ENCODE data around the gene NXF1.
A peak's percentile ranks its signal among the peaks of the same experiment; 100 is the strongest.
"Not testable (repeated sequence)": the region's sequence is repeated elsewhere in the genome, so short reads cannot be mapped to it uniquely, and the experiment has no call there.

Gene NXF1

GRCh38 chr11:62831520-62832335, 26.5 kb upstream of the NXF1 start, which contains the start of gene STX5:
Gene STX5 (minus strand): TSS chr11:62832051. CDS start chr11:62831243, 808 bp downstream.
- peak; percentile 99 to 100 for DNase-seq

- DNase-seq, result no peak
These were observed 25.8 kb upstream of the NXF1 start for GRCh38 chr11:62830904-62831519.

DNA sequence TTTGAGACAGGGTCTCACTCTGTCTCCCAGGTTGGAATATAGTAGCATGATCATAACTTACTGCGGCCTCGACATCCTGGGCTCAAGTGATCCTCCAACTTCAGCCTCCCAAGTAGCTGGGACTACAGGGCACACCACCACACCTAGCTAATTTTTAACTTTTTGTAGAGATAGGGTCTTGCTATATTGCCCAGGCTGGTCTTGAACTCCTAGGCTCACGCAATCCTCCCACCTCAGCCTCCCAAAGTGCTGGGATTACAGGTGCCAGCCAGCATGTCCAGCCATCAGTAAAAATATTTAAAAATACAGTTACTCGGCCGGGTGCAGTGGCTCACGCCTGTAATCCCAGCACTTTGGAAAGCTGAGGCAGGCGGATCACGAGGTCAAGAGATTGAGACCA, 22.9 kb upstream of the NXF1 start:
- DNase-seq, result not testable (repeated sequence)

DNA sequence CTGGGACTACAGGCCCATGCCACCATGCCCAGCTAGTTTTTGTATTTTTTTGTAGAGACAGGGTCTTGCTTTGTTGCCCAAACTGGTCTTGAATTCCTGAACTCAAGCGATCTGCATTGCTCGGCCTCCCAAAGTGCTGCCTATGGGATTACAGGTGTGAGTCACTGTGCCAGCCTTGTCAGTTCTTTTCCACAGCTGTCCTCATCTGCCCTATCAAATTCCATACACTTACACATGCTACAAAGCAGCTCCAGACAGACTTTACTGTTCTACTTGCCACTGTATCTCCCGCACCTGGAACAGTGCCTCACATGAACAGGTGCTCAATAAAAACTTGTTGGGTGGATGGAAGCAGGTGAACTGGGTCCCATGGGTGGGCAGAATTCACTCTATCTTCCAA, 18.4 kb upstream of the NXF1 start:
- no peak for DNase-seq

DNA sequence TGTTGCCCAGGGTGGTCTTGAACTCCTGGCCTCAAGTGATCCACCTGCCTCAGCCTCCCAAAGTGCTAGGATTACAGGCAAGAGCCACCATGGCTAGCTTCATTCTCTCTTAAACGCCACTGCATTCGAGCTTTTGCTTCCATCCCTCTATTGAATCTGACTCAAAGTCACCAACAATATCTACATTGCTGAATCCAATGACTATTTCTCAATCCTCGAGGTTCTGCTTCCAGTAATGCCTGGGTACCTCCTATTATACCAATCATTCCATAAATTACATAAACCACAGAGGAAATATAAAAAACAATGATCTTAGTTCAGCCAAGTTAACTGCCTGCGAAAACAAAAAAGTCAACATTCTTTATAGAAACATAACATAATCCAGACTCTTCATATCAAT, 11.9 kb upstream of the NXF1 start:
- DNase-seq, result no peak

DNA sequence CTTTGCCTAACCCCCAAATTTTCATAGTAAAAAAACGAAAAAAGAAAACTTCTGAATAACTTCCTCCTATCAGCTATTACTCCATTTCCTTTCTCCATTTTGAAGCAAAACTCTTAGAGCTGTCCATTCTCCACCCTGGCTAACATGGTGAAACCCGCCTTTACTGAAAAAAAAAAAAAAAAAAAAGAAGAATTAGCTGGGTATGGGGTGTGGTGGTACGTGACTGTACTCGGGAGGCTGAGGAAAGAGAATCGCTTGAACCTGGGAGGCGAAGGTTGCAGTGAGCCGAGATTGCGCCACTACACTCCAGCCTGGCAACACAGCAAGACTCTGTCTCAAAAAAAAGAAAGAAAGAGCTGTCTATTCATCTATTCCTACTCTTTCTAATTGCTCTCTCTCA, 11.3 kb upstream of the NXF1 start:
- no peak for DNase-seq

DNA sequence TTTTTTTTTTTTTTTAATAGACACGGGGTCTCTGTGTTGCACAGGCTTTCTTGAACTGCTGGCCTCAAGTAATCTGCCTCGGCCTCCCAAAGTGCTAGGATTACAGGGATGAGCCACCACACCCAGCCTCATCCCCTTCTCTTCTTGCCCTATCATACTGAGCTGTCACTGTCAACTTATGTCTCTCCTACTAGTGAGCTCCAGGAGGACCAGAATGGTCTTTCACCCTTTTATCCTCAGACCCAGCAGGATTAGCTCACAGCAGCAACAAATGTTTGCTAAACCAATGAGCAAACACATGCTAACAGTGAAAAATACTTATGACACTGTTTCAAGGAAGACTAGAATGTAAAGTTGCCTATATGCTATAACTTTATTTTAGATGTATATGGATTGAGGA, 6.4 kb upstream of the NXF1 start:
- DNase-seq, result no peak

GRCh38 chr11:62810748-62811147, 5.5 kb upstream of the NXF1 start:
- no peak for DNase-seq

DNA sequence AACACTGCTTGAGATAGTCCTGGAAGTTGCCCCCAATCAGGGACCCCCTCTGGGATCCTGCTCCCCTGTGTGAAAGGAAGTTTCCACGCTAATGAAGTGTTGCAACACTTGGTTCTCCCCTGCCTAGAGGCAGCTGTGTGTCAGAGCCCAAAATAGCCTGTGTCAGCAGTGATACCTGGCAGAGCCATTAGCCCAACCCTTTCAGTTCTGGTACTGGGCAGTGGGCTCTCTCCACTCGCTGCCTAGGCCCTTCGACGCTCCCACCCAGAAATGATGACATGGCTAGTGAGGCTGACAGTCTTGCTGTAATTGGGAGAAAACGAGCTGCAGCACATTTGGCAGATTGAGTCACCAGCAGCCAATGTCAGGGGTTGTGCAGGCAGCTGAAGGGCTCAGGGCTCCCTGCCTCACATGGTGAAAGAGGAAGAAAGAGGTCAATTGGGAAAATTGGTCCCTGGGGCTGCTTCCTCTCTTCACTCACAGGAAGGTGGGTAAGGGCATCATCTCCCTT, 1.4 kb upstream of the NXF1 start:
- DNase-seq, result no peak

GRCh38 chr11:62805961-62806441, 761 bp upstream of the NXF1 start:
- peak in 1 of 2 experiments; percentile 55 for DNase-seq

DNA sequence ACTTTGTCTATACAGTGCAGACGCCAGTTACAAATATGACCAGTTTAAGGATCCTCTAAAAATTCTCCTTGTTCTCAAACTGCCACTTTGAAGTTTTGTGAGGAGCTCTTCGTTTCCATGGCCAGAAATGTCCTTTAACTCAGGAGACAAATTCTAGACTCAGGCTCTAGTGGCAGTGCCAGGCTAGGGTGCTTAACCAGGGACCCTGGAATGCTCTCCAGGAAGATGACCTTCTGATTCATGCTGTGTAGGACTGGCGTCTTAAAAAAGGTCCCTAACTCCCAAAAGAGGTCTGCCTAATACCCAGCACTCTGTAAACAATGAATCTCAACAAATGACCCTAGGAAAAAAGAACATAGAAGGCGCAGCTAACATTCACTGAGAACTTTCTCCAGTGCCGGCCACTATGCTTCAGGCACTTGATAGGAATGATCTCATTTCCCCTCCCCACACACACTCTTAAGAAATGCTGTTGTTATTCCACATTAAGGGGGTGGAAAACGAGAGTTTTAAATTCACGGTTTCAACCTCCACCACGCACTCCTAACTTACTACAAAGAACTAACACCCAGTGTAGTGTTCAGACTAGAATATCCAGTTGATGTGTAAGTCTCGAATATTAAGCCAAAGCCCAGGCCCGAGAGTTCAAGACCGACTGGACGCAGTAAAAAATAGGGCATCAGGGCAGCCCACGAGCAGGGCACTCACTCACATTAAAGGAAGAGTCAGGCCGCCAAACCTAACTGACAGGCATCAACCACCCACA, 747 bp downstream of the NXF1 start:
- no peak for DNase-seq

DNA sequence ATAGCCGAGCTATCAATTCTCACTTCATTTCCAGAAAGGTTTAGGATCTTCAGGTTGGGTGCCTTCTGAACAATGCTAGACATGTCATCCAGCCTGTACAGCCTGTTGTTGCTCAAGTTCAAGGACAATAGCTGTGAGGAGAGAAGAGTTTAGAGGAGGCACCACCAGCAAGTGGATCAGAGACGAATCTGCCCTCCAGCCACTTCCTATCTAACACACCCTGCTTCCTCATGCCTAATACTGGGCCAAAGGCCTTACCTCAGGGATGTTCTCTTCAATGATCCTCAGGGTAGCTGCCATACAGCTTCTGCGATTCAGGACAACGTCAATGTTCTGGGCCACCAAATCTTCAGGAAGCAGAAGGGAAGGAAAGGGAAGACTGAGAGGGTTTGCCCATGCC, 4.2 kb downstream of the NXF1 start:
- no peak for DNase-seq

DNA sequence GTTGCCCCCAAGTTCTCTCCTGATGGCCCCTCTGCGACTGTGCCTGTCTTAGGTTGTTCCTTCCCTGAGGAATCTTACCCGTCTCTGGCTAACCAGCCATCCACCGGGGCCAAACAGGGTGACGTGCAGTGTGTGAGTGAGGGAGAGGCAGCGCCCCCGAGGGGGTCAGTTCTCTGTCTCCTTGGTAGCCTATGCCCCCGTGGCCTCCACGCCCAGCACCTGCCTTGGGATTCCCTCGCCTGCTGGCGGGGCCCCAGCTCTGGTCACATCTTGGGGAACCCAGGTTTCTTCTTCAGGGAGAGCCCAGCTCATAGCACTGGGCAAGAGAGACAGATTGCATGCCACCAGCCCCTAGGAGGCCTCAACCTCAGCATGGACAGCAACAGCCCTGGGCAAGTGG, 5.8 kb downstream of the NXF1 start:
- DNase-seq, result no peak

DNA sequence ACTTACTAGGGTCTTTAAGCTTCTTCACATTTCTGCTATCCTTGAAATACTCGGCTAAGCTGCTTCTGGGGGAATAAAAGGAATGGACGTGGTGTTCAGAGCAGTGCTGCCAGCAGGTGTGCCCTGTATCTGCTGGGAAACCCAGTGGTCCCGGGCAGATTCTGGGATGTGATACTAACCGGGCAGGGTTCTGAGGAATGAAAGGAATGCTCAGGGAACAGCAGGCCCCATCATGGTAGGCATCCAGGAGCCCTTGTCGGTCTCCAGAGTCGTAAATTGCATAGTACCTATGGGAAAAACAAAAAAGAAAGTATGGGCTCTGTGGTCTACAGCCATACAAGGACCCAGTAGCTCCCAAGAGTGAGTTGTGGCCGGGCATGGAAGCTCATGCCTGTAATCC, 9.0 kb downstream of the NXF1 start:
- no peak for DNase-seq

- no peak for DNase-seq
These were observed 11.0 kb downstream of the NXF1 start for GRCh38 chr11:62794201-62794775.

DNA sequence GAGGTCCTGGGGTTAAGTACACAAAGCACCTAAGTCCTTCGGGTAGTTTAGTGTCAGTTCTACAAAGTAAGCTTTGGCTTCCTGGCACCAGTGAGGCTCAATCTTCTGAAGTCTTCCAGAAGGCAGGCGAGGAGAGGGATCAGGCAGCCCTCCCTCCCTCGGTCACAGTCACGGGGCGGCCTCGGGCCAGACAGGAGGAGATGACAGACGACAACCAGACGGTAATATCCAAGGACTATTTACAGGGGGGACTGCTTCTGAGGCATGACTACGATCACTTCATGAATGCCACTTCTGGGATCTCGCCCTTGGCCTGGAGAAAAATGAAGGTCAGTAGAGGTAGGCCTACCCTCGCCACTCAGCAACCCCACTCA, 13.1 kb downstream of the NXF1 start:
- DNase-seq, result no peak

DNA sequence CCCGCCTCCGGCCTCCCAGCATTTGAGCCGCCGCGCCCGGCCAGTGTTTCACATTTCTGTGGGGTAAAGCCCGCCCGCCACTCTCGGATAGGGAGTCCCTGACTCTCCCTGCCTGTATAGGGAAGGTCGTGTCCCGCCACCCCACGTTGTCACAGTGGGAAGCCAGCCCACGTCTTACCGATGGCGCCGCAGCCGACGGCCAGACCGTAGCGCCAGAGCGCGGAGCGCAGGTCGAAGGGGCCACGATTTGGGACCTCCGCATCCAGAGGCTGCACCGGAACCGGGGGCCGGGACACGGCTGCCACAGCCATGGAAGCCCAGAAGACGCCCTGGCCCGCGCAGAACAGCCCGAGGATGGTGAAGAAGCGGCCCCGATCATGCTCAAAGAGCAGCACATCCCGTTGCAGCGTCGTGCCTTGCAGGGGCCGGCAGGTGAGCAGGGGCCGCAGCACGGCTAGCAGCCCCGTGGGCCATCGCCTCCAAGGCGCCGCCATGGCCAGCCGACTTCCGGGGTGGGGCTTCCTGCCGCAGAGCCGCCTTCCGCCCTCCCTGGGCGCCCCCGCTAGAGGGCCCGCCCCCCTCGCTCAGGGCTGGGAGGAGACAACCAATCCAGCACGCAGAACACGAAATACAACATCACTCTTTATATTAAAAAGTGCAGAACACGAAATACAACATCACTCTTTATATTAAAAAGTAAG, 13.6 kb downstream of the NXF1 start, which contains the start of gene TMEM223:
Gene TMEM223, minus strand, starts transcription at position 506 of the 701 bp plus-strand sequence. Its CDS starts 12 bp downstream, at position 494.
- DNase-seq, result peak; percentile 54 to 93

DNA sequence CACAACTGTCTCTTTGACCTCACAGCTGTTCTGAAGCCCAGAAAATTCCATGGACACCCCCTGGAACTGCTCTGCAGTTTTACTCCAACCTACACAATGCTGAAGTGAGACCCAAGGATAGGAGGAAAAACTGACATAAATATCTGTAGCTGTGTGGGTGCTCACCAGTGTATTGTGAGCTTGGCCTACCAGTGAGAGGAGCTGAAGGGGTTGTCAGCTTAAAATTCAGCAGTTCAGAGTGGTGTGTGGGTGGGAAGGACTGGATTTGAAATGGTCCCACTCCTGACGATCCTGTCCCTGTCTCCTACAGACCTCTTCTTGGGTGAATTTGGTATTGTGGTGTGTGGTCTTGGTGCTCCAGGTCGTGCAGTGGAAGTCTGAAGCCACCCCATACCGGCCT, 15.7 kb downstream of the NXF1 start:
- DNase-seq, result no peak

GRCh38 chr11:62788991-62789390, 16.2 kb downstream of the NXF1 start:
- no peak for DNase-seq

DNA sequence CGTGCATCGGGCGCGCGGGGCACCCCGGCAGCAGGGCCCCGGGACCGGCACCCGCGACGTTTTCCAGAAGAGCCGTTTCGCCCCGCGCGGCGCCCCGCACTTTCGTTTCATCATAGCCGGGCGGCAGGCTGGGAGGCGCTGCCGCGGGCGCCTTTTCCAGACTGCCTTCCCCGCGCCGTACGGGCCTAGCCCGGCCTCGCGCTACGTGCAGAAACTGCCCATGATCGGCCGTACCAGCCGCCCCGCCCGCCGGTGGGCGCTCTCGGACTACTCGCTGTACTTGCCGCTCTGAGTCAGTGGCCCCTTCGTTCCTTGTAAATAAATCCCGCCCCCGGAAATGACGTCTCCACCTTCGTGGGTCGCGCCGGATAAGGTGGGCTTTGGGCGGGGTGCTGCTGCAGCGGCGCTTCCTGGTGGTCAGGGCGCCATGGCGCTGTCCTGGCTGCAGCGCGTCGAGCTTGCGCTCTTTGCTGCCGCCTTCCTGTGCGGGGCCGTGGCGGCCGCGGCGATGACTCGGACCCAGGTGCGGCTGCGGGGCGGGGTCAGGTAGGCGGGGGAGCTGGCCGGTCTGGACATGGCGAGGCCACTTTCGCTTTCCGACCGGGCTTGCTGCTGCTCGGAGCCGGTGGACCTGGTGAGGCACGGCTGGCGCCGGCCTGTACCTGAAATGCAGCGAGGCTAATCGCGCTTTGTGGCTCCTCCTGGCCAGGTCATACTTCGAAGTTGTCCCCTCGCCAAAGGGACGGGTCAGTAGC, 18.1 kb downstream of the NXF1 start, which contains the start of gene TMEM179B:
Gene TMEM179B, plus strand, starts transcription at position 398 of the 755 bp plus-strand sequence. Its CDS starts 30 bp downstream, at position 428.
- DNase-seq, result peak; percentile 97 to 99

DNA sequence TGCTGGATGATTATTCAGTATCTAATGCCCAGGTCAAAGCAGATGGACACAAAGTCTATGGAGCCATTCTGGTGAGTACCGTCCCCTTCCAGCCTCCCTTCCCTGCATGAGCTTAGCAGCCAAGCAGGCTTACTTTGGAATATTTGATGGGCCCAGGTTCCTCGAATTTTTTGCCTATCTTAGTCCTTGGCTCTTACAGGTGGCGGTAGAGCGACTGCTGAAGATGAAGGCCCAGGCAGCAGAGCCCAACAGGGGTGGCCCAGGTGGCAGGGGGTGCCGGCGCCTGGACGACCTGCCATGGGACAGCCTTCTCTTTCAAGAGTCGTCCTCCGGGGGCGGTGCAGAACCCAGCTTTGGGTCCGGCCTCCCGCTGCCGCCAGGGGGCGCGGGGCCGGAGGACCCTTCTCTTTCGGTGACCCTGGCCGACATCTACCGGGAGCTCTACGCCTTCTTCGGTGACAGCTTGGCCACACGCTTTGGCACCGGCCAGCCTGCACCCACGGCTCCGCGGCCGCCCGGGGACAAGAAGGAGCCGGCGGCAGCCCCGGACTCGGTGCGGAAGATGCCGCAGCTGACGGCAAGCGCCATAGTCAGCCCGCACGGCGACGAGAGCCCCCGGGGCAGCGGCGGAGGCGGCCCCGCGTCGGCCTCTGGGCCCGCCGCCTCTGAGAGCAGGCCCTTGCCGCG, 18.8 kb downstream of the NXF1 start:
- DNase-seq, result peak; percentile 80 to 93

Data from NCI-H526 (cell line).